CD4-positive, alpha-beta T cell treated with Interleukin-4 for 4 hours (primary cell): ENCODE results near the gene PI16.
A peak's percentile ranks its signal among the peaks of the same experiment; 100 is the strongest.

Experiments used
- DNase-seq: peaks from one replicate; pipeline ENCODE4 v3.0.0-alpha.2; 2020

The PI16 gene, protein sequence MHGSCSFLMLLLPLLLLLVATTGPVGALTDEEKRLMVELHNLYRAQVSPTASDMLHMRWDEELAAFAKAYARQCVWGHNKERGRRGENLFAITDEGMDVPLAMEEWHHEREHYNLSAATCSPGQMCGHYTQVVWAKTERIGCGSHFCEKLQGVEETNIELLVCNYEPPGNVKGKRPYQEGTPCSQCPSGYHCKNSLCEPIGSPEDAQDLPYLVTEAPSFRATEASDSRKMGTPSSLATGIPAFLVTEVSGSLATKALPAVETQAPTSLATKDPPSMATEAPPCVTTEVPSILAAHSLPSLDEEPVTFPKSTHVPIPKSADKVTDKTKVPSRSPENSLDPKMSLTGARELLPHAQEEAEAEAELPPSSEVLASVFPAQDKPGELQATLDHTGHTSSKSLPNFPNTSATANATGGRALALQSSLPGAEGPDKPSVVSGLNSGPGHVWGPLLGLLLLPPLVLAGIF

DNA sequence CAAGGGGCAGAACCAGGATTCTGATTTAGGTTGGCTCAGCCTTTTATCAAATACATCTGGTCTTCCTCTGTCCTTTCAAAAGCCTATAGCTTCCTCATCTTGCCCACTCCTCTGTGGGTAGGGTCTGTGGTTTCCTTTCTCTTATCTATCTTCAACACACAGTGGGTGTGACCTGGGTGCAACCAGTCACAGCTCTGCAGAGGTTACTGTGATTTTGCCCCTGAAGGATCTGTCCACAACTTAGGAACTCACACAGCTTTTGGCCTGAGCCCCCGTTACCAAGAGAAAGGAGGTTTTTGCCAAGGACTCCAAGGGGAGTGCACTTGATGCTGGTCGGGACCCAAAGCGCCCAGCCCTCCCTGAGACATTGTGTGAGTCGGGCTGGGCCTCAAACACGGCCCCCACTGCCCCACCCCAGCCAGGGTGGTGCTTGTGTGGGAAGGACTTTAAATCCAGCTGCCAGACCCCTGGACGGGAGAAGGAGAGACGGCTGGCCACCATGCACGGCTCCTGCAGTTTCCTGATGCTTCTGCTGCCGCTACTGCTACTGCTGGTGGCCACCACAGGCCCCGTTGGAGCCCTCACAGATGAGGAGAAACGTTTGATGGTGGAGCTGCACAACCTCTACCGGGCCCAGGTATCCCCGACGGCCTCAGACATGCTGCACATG, at the start of gene PI16:
PI16 (plus strand) TSS at position 477 of the 670 bp plus-strand sequence; CDS start at position 500, 23 bp downstream.
- DNase-seq, result peak; percentile 54

DNA sequence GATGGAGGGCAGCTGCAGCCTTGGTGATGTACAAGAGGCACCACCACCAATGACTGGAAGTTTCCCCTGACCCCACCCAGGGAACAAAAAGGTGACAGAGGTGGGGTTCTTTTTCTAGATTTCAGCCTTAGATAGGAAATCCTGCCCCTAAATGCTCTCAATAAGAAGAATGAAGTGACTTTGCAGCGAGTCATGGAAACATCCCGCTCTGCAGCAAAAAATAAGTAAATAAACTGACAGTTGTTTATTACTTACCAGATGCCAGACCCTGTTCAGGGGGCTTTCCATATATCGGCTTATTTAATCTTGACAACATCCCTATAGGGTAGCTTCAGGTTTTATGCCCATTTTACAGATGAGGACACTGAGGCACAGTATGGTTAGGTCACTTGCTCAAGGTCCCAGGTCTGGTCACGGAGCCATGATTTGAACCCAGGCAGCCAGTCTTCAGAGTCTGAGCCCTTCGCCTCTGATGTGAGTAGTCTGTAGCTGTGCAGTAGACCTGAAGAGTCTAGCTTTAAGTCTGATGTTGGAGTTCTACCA, 49.6 kb upstream of the PI16 start:
- DNase-seq, result no peak

DNA sequence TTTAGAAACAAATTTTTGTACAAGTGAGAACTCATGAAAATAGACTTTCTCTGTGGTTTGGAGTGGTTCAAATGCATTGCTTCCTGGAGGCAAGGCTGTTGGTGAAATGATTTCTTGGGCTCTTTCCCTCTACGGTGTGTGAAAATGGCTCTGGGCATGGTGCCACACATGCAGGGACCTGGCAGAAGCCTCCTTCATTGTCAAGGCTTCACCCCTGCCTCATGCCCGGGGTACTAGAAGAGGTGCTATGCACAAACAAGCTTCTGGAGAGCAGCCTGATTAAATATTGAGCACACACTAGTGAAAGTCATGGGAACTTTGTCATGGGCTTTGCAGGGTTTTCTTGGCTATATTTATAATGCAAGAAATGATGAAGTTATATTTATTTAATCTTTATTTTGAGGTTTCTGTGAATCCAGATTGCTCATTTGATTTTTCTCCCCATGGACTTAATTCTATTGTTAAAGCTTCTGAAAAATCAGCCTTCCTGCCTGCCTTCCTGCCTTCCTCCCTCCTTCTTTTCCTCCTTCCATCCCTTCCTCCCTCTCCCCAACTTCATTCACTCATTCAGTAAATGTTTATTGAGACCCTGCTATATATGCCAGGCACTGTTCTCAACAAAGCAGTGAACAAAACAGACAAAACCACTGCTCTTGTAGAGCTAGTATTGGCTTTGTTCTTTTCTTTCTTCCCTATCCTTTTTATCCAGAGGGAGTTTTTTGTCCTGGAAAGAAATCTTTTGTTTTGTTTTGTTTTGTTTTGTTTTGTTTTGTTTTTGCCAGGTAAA, 47.8 kb upstream of the PI16 start:
- DNase-seq, result no peak

DNA sequence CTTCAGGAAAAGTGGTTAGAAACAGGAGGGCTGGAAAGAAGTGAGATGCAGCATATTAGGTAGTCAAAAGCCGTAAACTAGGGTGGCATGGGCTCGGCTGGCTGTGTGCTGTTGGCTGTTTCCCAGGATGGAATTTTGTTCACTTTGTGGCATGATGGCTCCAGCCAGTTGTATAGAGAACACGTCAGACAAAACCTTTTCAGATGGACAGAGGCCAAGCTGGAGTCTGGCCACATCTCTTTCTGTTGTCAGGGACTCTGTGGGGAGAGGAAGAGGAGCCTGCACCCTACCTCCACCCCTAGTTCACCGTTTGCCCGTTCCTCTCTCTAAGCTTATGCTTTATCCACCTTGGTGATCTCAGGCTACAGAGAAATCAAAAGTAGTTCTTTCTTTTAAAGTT, 46.8 kb upstream of the PI16 start:
- DNase-seq, result no peak

DNA sequence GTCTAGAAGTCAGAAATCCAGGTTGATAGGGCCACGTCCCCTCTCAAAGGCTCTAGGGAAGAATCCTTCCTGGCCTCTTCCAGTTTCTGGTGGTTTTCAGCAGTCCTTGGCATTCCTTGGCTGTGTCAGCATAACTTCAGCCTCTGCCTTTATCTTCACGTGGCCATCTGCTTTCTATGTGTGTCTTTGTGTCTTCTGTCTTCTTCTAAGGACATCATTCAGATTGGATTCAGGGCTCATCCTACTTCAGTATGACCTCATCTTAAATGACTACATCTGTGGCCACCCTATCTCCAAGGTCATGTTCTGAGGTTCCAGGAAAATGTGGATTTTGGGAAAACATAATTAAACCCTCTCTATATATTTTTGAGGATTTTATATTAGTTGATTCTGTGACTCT, 45.8 kb upstream of the PI16 start:
- DNase-seq, result no peak

DNA sequence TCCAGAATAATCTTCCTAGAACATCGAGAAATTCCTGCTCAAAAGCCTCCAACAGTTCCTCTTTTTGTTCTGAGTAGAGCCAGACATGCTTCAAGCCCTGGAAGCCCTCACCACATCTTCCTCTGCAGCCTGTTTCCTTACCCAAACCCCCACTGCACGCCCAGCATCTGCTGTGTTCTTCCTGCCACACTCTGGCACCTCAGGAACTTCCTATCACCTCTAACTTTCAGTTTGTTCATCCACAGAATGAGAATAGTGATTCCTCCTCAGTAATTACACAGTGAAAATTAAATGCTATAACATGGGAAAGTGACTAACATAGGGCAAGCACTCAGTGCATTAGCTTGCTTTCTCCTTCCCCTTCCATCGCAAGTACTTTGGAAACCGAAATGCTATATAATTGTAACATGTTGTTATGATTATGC, 42.5 kb upstream of the PI16 start:
- peak; percentile 37 for DNase-seq

DNA sequence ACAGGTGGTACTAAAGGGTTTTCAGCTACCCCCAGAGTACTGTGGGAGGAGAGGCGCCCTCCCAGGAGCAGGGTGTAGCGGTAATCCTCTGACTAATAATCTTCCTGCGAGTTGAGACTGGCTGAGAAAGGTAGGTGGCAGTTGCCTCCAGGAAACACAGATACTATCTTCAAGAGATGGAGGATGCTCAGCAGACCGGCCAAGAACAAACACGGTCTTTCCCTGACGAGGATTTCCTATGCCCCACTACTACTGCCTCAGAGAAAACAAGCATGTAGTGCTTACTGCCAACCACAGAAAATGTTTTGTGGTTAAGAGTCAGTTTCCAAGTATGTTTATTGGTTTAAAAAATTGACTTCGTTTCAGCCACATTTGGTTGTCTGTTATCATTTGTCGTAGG, 42.0 kb upstream of the PI16 start:
- peak; percentile 88 for DNase-seq

DNA sequence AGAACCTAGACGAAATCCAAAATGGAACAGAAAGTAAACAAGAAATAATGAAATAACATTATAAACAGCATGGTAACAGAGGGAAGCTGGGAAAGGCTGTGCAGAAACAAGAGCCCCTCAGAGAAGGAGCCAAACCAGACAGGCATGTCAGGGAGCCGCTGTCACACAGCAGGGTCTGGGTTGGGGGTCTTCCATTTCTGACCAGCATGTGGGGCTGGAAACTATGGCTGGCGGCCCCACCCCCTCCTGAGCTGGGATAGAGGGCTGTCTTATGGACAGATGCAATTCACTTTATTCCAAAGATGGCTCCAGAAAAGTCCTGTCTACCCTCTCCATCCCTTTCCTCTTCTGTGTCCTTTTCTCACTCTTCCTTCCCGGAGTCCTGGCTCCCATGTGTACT, 41.5 kb upstream of the PI16 start:
- no peak for DNase-seq

DNA sequence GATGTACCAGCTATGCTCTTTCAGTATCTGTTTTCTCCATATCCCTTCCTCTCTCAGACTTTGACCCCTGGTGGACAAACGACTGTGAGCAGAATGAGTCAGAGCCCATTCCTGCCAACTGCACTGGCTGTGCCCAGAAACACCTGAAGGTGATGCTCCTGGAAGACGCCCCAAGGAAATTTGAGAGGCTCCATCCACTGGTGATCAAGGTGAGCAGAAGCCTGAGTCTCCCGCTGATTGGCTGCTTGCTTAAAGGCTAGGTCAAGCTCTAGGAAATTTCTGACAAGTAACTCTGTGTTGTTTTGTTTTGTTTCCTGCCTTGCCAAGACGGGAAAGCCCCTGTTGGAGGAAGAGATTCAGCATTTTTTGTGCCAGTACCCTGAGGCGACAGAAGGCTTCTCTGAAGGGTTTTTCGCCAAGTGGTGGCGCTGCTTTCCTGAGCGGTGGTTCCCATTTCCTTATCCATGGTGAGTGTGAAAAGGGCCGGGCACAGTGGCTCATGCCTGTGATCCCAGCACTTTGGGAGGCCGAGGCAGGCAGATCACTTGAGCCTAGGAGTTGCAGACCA, 40.2 kb upstream of the PI16 start:
- DNase-seq, result peak; percentile 59

DNA sequence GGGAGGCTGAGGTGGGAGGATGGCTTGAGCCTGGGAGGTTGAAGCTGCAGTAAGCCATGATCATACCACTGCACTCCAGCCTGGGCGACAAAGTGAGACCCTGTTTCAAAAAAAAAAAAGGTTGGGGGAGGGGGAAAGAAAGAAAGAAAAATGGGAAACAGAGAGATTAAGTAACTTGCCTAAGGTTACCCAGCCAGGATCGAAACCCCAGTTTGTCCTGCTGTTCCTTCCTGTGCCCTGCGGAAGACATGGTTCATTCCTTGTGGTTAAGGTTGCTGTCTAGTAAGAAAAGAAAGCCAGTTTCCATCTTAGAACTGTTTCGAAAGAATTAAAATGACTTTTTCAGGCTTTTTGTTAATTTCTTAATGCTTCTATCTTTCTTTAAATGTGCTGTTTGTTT, 38.9 kb upstream of the PI16 start:
- DNase-seq, result no peak

DNA sequence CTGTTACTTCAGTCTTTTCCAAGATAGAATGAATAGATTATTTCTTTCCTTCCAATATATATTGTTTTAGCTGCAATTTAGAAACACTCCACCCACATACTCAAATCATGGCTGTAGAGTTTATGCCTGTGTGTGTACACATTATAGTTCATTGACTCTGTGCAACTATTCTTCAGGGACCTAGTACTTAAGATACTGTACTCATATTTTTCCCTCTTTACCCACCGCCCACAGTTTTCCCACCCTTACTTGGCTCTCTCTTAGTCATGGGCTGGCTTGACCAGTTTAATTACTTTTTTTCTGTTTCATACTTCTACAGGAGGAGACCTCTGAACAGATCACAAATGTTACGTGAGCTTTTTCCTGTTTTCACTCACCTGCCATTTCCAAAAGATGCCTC, 38.4 kb upstream of the PI16 start:
- no peak for DNase-seq

DNA sequence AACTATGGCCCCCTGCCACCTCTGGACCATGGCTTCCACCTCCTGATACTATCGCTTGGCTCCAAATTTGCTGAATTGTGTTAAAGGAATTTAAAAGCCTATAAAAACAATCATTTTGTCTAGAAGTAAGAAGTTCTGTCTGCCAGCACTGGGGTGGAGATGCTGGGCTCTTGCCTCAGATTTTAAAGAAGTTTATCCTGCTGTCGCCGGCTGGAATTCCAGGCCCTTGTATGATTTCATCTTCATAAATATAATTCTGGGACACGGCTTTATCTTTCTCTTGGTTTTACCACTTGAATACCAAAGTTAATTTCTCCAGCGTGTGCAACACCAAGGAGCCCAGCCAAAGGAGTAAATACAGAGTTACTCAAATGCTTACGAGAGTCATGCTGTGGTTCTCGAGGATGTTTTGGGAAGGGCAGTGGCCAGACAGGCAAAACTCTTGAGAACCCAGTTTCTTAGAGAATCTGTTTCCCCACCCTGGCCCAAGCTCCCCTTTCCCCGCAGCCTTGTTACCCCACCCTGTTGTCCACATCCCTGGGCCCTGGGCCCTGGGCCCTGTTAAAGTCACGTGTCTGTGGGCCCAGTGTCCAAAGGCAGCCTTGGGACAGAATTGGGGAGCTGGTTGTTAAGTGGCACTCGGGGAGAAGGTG, 36.9 kb upstream of the PI16 start:
- no peak for DNase-seq

DNA sequence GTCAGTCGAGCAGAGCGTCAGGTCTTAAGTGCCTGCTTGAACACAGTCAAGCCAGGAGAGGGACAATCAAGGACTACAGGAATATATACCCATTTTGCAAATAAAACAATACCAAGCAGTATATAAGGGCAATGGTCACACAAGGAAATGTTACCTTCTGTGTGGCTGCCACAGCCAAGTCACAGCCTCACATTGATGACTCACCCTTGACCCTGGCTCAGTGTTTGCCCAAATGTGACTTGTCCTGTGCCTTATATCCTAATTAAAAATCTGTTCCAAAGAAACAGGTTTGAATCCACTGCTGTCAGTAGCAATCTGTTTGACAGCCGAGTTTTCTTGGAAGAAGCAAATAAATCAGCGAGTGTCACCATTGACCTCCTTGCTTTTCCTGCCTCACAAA, 34.5 kb upstream of the PI16 start:
- DNase-seq, result no peak

DNA sequence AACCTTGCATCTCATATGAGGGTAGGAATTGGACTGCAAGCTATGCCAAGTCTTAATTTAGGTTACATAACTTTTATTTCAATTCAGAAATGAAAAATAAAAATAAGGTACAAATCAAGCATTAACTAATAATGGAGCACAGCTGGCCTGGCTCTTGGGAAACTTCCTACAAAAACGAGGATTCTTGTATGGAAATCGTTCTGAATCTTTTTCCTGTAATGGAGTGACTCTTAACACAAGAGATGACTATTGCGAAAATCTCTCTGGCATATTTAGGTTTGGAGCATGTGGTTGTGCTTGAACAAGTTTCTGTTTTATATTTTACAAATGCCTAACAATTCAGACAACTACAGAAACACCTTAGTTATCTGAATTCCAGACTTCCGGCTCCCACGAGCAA, 34.0 kb upstream of the PI16 start:
- no peak for DNase-seq

DNA sequence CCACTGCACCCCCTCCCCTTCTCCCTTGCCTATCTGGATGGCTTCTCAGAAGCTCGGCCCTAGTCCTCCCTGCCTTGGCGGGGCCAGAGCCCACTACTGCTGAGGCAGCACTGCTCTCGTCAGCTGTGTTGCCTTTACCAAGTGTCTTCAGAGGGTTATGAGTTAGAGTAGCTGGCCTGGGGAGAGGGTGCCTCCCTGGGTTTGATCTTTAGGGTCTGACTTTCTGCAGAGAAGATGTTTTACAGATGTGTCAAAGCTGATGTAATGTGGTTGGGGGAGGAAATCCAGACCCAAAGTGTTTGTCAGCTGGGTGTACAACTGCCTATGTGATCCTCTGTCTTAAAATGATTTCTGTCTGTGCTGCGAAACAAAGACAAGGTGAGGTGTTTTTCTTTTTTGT, 30.4 kb upstream of the PI16 start:
- DNase-seq, result no peak

DNA sequence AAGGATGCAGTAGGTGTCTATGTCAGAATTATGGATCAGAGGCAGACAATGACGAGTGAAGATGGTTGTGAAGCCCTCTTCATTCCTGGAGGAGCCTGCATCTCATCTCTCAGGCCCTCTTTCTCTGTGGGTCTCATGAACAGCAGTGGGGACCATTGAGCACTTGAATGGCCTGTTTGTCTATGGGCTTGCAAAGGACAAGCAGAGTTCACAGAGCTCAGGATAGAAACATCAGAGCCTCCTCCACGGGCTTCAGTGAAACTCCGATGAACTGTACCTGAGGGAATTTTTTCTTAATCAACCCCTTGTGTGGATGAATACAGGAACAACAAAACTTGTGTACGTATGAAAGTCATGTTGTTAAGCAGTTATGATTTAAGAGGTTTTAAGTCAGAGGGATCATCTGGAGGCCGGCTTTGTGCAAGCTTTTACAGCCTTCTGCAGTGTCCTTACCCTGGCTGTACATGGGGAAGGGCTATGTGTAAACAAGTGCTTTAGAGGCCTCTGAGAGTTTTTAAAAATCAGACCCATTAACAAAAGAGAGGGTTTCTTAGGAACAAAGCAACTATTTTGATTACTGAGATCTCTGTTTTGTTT, 29.7 kb upstream of the PI16 start:
- no peak for DNase-seq

DNA sequence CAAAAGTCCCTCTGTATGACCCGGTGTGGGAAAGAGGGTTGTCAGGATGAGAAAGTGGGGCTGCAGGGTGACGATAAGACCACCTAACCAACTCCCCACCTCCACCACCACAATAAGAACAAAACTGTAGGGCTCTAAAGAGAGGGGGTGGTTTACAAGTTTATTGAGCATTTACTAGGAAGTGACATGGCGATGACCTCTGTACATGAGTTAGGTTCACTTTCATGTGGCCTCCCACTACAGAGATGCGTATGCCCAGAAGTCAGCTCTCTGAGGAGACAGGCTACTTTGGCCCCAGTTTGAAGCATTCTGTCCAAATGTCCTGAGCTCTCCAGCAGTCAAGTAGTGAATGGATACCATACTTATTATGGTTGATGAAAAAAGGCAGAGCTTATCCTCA, 28.7 kb upstream of the PI16 start:
- no peak for DNase-seq

DNA sequence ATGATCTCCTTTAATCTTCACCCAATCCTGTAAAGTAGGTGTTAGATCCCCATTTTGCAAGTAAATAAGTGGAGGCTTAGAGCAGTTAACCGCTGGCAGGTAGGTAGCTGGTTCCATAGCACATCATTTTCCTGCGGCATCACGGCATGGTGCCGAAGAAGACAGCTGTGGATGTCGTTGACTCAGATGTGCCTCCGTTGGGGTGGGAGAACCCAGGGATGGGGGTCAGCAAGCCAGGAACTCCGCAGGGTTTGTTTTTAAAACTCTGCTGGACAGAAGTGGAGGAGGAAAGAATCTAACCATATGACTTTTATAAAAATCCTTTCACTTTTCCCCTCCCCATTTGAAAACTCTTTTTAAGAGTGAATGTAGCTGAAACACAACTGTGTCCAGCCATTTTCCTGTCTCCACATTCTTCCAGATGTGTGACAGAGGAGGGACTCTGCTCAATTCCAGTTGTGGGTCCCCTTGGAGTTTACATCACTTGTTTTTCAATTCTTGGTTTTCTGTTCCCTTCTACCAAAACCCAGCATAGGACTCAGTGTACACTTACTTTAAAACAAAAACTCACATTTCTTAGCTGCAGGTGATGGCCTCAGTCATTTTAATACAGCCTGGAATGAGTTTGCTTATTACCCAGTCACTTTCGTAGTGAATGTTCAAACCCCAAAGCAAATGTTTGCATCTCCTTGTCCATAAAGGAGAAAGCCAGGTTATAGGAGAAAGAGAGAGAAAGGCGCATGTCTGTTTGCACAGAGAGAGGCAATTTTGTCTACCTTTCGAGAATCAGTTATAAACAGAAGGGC, 27.6 kb upstream of the PI16 start:
- DNase-seq, result no peak

DNA sequence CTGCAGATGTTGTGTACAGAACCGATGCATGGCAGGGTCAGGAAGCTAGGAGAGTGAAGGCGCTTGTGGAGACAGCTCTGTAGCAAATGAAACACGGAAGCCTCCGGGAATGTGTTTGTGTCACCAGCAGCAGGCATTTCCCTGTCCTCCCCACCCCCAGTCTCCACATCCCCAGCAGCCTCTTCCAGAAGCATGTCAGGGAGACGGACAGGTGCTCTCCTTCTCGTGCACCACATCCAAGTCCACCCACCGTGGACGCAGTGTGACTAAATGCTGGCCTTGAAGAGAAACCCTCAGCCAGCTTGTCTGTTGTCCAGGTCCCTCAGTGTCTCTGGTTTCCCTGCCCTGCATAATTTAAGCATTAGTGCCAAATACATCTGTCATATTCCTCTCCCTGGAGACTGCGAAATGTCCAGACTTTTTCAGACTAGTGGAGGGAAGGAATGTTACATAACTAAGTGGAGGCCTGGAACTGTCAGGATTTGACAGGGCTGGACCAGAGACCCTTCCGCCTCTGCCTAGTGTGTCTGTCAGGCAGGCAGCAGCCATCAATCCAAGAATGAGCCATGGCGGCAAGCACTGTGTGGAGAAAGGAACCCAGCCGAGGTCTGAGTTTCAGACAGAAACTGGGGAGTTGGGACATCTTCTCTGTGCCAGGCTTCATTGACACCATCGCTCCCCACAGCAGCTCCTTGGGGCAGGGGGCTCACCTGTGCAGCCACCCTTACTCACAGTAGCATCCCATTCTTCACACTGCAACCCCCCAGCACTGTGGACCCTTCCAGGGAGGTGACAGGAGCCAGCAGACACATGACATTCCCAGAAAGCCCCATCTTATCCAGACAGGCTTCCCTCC, 26.6 kb upstream of the PI16 start:
- no peak for DNase-seq

DNA sequence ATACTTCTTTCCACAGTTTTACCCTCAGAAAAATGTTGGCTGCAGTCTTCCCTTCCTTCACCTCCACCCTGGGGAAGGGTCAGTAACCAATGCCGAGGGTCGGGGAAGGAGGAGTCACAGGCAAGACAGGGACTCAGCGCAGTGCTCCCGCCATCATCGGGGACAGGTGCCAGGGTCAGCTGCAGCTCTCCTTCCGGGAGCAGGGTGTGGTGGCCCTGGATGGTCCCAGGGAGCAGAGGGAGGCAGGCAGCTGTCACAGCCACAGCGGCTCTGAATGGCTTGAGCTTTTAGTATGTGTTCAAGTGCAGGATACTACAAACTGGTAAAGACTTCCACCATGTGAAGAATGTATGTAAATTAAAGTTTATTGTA, 26.0 kb upstream of the PI16 start:
- DNase-seq, result no peak
